ENCODE data around the gene DUOXA2. TPM values are rescaled to one million over a fixed set of nuclear protein-coding genes. Genes with fewer than 3 reads are reported as not detected.
A peak's percentile ranks its signal among the peaks of the same experiment; 100 is the strongest.
"Not testable (repeated sequence)": the region's sequence is repeated elsewhere in the genome, so short reads cannot be mapped to it uniquely, and the experiment has no call there.

The DUOXA2 gene
- total RNA-seq (2014; rRNA removed; shearing (Covaris generic)): not detected in 2 replicates

DNA sequence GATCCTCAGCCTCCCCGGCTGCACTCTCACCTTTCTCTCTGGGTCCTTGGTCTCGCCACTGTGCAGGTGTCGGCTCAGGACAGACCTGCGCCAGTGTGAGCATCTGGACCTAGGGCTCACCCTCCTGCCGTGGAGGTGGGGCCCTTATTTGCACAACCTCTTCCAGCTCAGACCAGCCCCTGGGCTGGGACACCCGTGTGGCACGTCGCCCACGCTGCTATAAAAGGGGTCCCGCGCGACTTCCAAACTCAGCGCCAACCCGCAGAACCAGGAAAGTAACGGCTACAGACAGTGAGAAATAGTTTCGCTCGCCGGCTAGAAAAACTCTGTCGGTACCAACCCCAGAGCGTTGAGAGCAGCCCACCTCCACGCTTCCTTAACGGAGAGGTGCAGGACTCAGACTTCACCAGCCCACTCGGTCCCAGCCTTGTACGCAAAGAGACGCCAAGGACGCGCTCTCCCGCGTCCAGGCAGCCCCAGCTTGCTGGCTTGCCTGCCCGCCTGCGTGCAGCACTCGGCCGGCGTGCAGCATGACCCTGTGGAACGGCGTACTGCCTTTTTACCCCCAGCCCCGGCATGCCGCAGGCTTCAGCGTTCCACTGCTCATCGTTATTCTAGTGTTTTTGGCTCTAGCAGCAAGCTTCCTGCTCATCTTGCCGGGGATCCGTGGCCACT is at the start of gene DUOXA2, which contains the start of gene DUOX2:
DUOXA2 (plus strand) TSS at position 251 of the 675 bp plus-strand sequence; CDS start at position 531, 280 bp downstream.
DUOX2 (minus strand) TSS at position 97 of the 675 bp plus-strand sequence. CDS start 761 bp downstream, outside the sequence.
- DNase-seq (ENCODE audit: low read depth): no peak

DNA sequence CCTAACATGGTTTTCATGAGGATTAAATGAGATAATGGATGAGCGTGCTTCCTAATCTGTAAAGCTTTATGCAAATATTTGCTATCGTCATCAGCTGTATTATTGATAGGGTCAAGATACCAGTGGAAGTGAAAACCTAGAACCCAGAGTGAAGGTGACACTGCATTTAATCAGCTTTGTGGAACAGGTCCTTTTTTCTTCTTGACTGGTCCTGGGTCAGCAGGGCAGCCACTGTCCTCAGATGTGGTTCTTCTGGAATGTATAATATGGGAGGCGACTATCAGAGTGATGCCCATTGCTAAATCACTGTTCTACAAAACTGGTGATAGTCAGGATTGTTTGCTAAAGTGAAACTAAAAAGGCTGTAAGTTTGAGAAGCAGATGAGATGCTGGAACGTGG is 49.7 kb upstream of the DUOXA2 start:
- peak; percentile 80 for DNase-seq (ENCODE audit: low read depth)

DNA sequence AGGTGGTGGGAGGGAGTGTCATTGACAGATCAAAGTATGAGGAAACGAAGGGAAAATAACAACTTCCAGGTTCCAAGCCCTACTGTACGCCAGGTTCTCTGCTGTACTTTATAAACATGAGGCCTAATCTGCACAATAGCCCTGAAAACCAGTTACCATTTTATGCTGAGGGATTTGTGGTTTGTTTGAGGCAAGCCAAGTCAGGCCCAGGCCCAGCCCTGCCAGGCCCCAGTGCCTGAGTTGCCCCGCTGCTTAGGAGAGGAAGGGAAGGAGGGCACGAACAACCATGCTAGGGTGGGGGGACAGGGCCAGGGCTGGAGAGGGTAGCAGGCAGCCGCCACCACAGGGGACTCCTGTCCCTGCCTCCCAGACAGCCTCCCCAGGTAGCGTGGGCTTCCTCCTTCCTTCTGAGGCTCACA is 44.2 kb upstream of the DUOXA2 start:
- DNase-seq (ENCODE audit: low read depth): not testable (repeated sequence)

DNA sequence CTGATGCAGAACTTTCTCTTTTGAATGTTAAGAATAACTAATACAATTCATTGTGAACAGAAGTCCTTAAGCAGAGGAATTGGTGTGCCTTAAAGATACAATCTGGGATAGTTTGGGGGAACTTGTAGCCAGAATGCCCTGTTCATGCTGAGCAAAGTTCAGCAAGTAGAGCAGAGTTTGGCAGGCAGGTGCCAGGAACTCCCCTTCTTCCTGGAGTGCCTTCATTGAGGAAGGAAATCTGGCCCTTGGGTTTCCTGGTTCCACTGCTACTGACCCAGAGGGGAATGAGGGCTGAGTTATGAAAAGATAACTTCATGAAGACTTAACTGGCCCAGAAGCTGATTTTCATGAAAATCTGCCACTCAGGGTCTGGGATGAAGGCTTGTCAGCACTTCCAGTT is 40.5 kb upstream of the DUOXA2 start:
- DNase-seq (ENCODE audit: low read depth): not testable (repeated sequence)

DNA sequence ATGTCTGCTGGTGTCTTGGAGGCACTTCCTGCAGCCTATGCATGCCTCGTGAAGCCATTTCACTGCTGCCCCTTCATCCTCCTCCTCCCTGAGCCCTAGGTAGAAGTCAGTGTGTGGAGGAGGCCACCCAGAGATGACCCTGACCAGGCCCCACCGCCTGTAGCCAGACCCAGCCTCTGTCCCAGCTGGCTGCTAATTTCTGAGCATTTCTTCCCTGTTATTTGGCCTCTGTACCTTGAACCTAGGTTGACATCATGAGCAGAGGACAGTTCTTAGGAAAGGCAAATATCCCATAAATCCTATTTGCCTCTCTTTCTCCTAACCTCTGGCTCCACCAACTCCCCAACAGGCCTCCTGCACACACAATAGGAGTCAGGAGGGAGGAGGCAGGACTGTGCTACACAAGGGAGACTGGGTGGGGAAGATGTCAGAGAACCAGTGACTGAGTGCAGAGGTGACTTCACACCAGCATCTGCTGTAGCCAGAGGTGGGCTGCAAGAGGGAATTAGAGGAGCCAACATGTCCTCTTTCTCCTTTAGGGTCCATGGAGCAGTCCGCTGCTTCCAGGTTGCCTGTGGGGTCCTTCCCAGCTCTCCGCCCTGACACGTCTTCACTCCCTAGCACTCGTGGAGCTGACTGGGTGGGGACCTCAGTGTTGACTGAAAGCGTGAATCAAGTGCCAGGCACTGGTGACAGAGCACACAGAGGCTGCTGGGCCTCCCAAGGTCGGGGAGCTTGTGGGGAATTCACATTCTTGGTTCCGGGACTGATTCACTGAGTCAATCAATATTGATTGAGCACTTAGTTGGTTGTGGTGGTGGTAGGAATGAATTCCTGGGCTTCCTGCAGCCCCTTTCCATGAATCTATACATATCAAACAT is 38.4 kb upstream of the DUOXA2 start:
- not testable (repeated sequence) for DNase-seq (ENCODE audit: low read depth)

DNA sequence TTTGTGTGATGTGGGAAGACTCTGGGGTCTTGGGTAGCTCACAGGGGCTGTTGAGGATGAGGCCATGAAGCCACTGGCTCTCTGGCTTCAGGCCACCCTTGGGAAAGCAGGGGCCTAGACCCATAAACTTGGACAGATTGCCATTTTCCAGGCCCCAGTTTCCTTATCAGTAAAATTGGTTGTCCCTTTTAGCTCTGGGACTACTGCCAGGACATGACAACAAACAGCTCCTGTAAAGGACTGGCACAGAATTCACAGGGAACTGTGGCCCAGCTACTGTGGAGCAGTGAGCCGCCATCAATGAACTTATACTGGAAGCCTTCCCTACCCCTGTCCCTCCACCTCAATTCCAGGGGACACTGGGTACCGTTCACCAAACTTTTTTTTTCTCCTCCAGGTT is 36.7 kb upstream of the DUOXA2 start:
- DNase-seq (ENCODE audit: low read depth): not testable (repeated sequence)

DNA sequence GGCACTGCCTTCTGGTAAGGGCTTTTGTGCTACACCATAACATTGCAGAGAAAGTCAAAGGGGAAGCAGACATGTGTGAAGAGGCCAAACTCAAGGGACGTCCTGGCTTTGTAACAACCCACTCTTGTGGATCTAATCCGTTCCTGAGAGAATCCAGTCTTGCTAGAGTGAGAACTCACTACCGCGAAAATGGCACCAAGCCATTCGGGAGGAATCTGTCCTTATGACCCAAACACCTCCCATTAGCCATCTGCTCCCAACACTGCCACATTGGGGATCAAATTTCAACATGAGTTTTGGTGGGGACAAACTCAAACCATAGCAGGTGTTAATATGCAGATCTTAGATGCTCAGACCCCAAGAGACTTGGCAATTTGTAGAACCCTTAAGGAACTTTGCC is 34.9 kb upstream of the DUOXA2 start:
- peak; percentile 23 for DNase-seq (ENCODE audit: low read depth)

DNA sequence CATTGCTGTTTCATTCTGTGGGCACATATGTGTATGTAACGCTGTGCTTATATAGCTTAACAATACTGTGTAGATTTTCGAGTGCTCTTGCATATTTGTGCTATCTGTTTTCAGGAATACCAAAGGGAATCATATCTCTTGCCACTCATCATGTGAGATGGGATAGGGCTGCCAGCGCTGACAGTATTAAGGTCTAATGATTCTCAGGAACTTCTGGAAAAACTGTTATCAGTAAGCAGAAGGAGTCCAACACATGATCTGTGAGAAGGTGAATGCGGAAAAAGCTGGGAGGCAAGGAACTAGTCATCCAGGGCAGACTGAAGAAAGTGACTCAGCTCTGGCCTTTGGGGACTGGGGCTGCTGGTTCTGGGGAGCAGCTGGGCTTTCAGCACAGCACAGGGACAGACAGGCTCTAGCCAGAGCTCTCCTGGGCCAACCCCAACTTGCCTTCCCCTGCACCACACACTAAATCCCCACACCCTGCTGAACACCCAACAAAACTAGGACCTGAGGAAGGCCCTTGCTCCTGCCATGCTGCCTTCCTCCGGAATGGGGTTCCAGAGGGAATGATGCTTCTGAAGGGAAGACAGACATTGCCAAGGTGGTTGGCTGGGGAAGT is 34.4 kb upstream of the DUOXA2 start:
- not testable (repeated sequence) for DNase-seq (ENCODE audit: low read depth)

DNA sequence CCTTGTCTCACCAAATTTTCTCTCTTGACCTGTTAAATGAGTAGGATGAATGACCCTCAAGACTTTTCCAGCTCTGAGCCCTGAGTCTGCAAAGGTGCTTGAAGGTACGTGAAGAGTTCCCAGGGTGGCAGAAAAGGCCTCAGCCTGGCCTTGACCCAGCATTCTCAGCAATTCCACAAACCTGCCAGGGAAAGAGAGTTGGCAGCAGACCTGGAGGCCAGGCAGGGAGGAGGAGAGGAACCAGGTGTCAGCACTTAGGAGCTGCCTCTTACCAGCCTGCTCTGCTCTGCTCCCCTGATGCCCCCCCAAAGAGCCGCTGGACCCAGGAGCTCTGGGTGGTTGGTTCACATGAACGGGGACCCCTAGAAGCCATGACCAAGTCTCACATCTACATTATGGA is 33.5 kb upstream of the DUOXA2 start:
- not testable (repeated sequence) for DNase-seq (ENCODE audit: low read depth)

DNA sequence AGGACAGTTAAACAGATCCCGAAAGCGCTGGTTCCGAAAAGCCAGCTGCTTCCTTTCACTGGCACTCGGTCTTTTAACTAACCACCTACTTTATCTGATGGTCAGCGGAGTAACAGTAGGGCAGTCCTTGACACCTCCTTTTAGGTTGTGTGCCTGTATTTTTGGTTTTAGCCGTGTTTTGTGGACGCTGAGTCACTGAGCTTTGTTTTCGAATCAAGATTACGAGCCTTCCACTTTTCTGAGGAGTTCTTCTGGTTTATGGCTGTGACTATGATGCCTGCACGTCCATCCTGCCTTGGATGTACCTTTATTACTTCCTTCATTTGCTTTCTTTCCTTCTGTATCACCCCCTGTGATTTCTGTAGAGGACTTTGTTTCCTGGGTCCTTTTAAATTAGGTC is 31.7 kb upstream of the DUOXA2 start:
- DNase-seq (ENCODE audit: low read depth): not testable (repeated sequence)

DNA sequence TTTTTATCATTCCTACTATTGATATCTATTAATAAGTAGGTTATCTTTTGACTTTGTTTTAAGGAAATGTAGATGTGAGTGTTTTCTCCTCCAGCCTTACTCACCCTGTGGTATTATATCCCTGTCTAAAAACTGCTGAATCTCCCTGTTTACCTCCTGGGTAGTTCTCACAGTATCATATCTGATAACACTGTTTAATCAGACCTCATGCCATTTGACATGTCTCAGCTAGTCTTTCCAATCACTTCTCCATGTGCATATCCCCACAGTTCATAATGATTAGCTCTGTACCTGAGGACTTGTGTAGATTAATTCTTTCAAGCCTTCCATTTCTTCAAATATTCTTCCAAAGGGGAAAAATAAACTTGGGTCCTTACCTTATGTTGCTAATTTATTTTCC is 30.9 kb upstream of the DUOXA2 start:
- DNase-seq (ENCODE audit: low read depth): no peak

DNA sequence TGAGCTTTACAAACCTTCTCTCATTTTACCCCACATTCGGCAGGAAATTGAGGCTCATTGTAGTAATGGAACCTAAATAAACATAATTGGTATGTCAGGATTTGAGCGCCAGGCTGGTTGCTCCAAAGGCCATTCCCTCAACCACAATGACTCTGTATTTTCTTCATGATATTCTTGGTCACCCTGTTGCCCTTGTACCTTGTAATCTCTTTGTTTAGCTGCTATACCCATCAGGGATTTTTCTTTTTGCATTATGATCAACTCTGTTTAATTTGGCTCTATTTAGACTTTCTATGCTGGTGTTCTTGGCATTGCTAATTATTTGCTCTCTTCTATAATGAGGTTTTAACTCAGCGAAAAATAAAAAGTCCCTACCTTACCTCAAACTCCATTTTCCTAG is 30.0 kb upstream of the DUOXA2 start:
- DNase-seq (ENCODE audit: low read depth): no peak

DNA sequence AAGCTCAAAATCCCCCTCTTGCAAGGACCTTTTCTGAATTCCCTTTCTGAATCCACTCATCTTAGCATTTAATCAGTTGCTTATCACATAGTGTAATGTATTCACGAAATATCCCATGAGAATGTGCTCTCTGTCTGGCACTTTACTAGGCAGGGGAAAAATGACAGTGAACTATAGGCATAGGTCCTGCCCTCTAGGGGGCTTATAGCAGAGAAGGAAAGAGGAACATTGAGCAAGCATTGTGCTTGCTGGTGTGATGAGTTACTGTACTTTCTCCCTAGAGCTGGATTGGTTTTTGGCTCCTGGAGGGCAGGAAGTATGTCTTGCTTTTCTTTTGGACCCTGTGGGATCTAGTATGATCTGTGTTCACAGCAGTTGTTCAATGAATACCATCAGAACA is 26.6 kb upstream of the DUOXA2 start:
- no peak for DNase-seq (ENCODE audit: low read depth)

DNA sequence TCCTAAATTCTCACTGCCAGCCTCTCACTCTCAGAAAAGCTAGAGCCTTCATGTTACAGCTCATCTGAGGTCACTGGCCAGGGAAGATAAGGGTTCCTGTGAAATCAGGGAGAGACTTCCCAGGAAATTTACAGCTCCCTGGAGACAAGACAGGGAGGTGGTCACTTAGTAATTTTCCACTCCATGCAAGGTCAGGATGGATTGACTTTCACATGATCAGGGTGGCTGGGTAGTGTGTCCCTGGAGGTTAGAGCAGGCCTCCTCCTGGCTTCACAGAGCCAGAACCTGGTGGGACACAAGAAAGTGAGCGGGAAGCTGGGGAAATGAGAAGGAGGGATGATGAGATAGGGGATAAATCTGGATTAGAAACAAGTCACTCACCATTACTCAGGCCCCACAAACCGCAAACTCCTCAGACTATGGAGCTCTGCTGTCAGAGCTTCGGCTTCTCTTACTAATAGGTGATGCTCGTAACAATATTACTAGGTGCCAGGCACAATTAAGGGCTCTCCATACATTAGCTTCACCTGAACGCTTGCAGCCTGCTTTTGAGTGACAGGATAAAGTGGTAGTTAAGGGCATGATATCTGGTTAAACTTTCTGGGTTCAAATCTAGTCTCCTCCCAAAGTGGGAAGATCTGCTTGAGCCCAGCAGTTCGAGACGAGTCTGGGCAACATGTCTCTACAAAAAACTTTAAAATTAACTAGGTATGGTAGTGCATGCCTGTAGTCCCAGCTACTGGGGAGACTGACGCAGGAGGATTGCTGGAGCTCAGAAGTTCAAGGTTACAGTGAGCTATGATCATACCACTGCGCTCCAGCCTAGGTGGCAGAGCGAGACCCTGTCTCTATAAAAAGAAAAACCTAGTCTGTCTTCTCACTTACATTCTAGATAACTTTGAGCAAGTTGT is 25.1 kb upstream of the DUOXA2 start:
- DNase-seq (ENCODE audit: low read depth): peak; percentile 34

DNA sequence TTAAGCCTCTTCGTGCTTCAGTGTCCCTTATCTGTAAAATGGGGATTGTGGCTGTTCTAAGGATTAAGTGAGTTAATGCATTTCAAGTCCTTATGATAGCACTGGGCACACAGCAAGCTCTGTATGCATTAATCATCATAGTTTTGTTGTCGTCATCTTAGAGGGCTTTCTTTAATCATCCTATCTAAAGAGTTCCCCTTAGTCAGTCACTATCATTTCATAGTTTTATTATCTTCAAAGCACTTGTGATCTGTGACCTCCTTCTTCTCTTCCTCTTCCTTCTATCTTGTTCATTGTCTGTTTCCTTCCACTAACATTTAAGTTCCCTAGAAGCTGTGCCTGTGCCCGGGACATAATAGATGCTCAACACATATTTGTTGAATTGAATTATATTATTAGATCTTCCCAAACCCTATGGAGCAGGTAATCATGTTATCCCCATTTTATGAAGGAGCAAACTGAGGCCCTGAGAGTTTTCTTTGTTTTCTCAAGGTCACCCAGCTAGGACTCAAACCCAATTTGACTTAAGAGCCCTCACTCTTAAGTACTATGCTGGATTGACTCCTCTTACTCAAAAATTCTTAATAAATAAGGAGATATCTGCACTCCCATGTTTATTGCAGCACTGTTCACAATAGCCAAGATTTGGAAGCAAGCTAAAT is 24.3 kb upstream of the DUOXA2 start:
- no peak for DNase-seq (ENCODE audit: low read depth)

DNA sequence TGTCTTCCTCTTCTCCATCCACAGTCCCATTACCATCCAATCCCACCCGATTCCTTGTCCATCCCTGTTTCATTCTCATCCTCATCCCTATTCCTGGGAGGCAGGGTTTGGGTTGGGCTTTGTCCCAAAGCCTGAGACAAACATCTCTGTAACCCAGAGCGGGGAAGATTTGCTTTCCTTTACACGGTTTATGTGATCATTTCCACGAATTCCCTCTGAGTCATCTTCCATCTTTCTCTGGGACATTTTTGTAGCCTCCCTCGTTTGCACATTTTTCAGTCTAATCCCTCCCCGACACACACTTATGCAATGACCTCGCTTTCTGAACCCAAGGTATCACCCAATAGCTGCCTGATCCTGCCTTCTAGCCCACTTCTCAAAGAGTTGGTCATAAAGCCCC is 23.0 kb upstream of the DUOXA2 start:
- DNase-seq (ENCODE audit: low read depth): peak; percentile 22

DNA sequence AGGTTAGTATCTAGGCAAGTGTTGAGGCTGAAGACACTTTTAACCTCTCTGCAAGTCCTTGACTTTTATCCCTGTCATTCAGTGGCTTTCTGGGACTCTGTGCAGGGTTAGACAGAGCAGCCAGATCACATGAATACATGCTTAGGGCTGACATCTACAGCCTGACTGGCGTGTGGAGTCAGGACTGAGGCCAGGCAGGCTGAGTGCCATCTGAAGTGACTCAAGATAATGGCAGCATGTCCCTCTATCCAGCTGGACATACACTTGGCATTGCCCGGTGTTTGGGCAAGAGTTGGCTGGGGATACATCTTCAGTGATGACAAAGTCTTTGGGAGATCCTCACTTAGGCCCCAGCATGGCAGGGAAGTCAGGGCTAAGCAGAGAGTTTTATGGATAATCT is 22.6 kb upstream of the DUOXA2 start:
- DNase-seq (ENCODE audit: low read depth): no peak

DNA sequence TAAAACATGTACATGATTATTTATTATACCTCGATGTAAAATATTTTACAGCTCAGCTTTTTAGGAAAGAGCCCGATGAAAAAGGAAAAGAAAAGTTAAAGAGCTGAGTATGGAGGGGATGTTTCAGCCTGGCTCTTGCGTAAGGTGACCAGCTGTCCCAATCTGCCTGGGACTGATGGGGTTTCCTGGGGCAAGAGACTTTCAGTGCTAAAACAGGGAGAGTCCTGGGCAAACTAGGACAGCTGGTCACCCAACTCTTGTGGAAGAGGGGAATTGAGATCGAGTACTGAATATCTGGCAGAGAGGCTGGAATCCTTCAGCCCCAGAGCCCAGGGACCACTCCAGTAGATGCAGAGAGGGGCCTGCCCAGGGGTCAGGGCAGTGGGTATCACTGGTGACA is 21.1 kb upstream of the DUOXA2 start:
- no peak for DNase-seq (ENCODE audit: low read depth)

DNA sequence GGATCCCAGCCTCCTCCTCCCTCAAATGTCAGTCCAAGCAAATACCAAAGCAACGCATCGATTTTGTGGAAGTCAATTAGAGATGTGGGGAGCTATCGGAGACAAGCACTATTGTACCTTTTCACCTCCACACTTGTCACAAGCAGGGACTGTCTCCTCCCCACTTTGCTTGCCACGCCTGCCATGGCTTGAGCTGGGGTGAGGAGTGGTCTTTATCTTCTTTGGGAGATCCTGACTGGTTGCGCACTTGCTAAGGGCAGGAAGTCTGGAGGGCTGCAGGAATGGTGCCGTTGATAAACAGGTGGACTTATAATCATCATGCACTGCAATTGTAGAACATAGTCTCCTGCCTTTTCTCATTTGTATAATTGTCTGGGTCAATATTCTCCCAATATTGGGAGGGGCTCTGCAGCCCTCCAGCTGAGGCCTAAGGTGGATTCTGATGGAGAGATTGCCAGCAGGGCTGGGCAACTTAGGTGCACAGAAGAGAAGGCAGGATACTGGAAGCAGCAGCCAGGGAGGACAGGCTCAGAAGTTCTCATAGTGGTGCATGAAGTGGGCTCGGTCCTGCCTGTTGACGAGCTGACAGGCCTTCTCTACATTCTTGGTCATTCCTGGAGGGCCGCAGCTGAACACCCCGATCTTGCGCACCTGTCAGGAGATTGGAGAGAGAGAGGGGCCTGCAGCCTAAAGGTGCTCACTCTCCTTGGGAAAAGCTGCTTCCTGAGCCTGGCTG is 20.3 kb upstream of the DUOXA2 start:
- no peak for DNase-seq (ENCODE audit: low read depth)

DNA sequence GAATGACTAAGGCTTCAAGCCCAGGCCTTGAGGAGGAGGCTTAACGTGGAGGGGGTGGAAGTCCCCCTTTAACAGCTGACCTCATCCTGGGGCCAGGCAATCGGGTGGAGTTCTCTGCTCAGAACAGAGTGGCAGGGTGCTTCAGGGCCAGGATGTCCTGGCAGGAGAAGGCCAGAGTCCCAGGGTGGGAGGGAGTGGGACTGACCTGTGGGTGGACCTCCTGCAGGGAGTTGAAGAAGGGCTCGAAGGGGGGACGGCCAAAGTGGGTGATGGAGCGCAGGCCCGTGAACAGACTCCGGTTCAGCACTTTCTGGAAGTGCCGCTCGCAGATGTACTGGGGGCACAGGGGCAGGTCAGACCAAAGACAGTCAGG is 19.8 kb upstream of the DUOXA2 start:
- DNase-seq (ENCODE audit: low read depth): no peak
